GM19468 (cell line): ENCODE measurements around the gene SIRT2.

Source experiments
- ATAC-seq: cut with Tn5 transposase; IDR thresholded peaks from one replicate; pipeline ENCODE4 v1.9.1; 2021; ENCODE audit warnings: mild to moderate bottlenecking, moderate library complexity, moderate number of reproducible peaks; ENCODE audit not compliant: unreplicated experiment; ENCODE audit errors: extremely low read depth

SIRT2 gene

GRCh38 chr19:38849147-38849859 lies 50.1 kb downstream of the SIRT2 start:
- ATAC-seq, result no peak

- ATAC-seq, result no peak
Measured at GRCh38 chr19:38848299-38849146, 50.9 kb downstream of the SIRT2 start.

GRCh38 chr19:38846097-38846496 lies 53.3 kb downstream of the SIRT2 start:
- no peak for ATAC-seq

- ATAC-seq, result no peak
Measured at GRCh38 chr19:38845374-38846024, 53.9 kb downstream of the SIRT2 start.

- no peak for ATAC-seq
Measured at GRCh38 chr19:38844093-38844686, 55.2 kb downstream of the SIRT2 start.

GRCh38 chr19:38843175-38843758 lies 56.2 kb downstream of the SIRT2 start:
- no peak for ATAC-seq

- ATAC-seq, result no peak
Measured at GRCh38 chr19:38842439-38843174, 56.8 kb downstream of the SIRT2 start.

GRCh38 chr19:38841787-38842438 lies 57.5 kb downstream of the SIRT2 start:
- ATAC-seq, result no peak

GRCh38 chr19:38841180-38841766 lies 58.1 kb downstream of the SIRT2 start:
- no peak for ATAC-seq

GRCh38 chr19:38840583-38840968 lies 58.8 kb downstream of the SIRT2 start:
- ATAC-seq, result no peak

GRCh38 chr19:38839816-38840582 lies 59.4 kb downstream of the SIRT2 start:
- ATAC-seq, result no peak

GRCh38 chr19:38838986-38839761 lies 60.2 kb downstream of the SIRT2 start:
- no peak for ATAC-seq

- no peak for ATAC-seq
Measured at GRCh38 chr19:38838208-38838985, 61.0 kb downstream of the SIRT2 start.

GRCh38 chr19:38837656-38838121 lies 61.7 kb downstream of the SIRT2 start:
- no peak for ATAC-seq

GRCh38 chr19:38836983-38837626 lies 62.3 kb downstream of the SIRT2 start:
- no peak for ATAC-seq
